Measurements from ENCODE around the gene TRIM72. TPM values are rescaled to one million over a fixed set of nuclear protein-coding genes. Genes with fewer than 3 reads are reported as not detected.
"Not testable (repeated sequence)": the region's sequence is repeated elsewhere in the genome, so short reads cannot be mapped to it uniquely, and the experiment has no call there.

The TRIM72 gene
- total RNA-seq, 4 donors from 2014 or later = not detected

GRCh38 chr16:31228206-31228605 is 14.3 kb downstream of the TRIM72 start:
- Histone ChIP-seq H3K27me3 (no peaks in the 10 kb centered on the region), H3K4me3 (no peak overlapping the region), H3K9me3 (no peaks in the 10 kb centered on the region), H3K27ac (no peak overlapping the region), H3K4me1 (no peaks in the 10 kb centered on the region), H3K36me3 (no peaks in the 10 kb centered on the region)
- no peak for DNase-seq
- TF ChIP-seq POLR2A (IDR thresholded peaks at IDR 0.05) (no peak), CTCF (IDR thresholded peaks at IDR 0.05) (no peak)

GRCh38 chr16:31229501-31229900 is 15.6 kb downstream of the TRIM72 start:
- Histone ChIP-seq H3K27ac (no peak overlapping the region), H3K4me1 (no peaks in the 10 kb centered on the region), H3K36me3 (no peaks in the 10 kb centered on the region), H3K9me3 (no peaks in the 10 kb centered on the region), H3K4me3 (no peak overlapping the region), H3K27me3 (no peaks in the 10 kb centered on the region)
- TF ChIP-seq CTCF (IDR thresholded peaks at IDR 0.05) (no peak), POLR2A (IDR thresholded peaks at IDR 0.05) (no peak)
- no peak for DNase-seq

- Histone ChIP-seq H3K36me3 (no peaks in the 10 kb centered on the region), H3K27me3 (no peaks in the 10 kb centered on the region), H3K9me3 (peaks cover 0 to 3% (median 0%) of the 10 kb centered on the region in 4 donors), H3K4me3 (no peak overlapping the region), H3K4me1 (no peaks in the 10 kb centered on the region), H3K27ac (no peak overlapping the region)
- TF ChIP-seq CTCF (IDR thresholded peaks at IDR 0.05) (no peak), POLR2A (IDR thresholded peaks at IDR 0.05) (no peak)
- no peak for DNase-seq
Observed at GRCh38 chr16:31238041-31238440, 24.1 kb downstream of the TRIM72 start.

- DNase-seq = no peak
- Histone ChIP-seq H3K9me3 (no peaks in the 10 kb centered on the region), H3K27ac (no peak overlapping the region), H3K27me3 (no peaks in the 10 kb centered on the region), H3K4me1 (no peaks in the 10 kb centered on the region), H3K4me3 (no peak overlapping the region), H3K36me3 (no peaks in the 10 kb centered on the region)
- no peak for TF ChIP-seq POLR2A (IDR thresholded peaks at IDR 0.05)
- TF ChIP-seq CTCF (IDR thresholded peaks at IDR 0.05) = no peak
Observed at GRCh38 chr16:31242206-31242605, 28.3 kb downstream of the TRIM72 start.

GRCh38 chr16:31243734-31244670 is 30.1 kb downstream of the TRIM72 start:
- Histone ChIP-seq H3K27me3 (no peaks in the 10 kb centered on the region), H3K27ac (no peak overlapping the region), H3K4me3 (no peak overlapping the region), H3K36me3 (no peaks in the 10 kb centered on the region), H3K4me1 (no peaks in the 10 kb centered on the region), H3K9me3 (no peaks in the 10 kb centered on the region)
- no peak for TF ChIP-seq CTCF (IDR thresholded peaks at IDR 0.05)
- TF ChIP-seq POLR2A (IDR thresholded peaks at IDR 0.05) = no peak
- no peak for DNase-seq

GRCh38 chr16:31245598-31245997 is 31.7 kb downstream of the TRIM72 start:
- not testable (repeated sequence) for H3K9me3 ChIP-seq, H3K4me1 ChIP-seq, H3K27ac ChIP-seq, DNase-seq, H3K27me3 ChIP-seq, H3K36me3 ChIP-seq, H3K4me3 ChIP-seq

All from Peyer's patch (tissue), 4 donors.